Measurements from ENCODE around the gene CSTF3. TPM values are rescaled to one million over a fixed set of nuclear protein-coding genes. Genes with fewer than 3 reads are reported as not detected.

Gene CSTF3
- total and polyA plus RNA-seq, 2 donors from 2014 or later: 26.1 to 28.5 TPM

- Histone ChIP-seq H3K36me3 (ENCODE audit: control insufficient read depth in 2 of 3, insufficient read depth in 3 of 3, low read length in 3 of 3) (peaks cover 4 to 51% (median 35%) of the 10 kb centered on the region in 3 donors), H3K4me1 (ENCODE audit: control insufficient read depth in 2 of 3, insufficient read depth in 2 of 3, low read depth in 1 of 3, low read length in 3 of 3) (no peaks in the 10 kb centered on the region), H3K27me3 (ENCODE audit: control insufficient read depth, insufficient read depth, low read length) (no peaks in the 10 kb centered on the region), H3K27ac (ENCODE audit: low read depth in 2 of 2, low read length in 2 of 2) (no peak overlapping the region), H3K9me3 (ENCODE audit: control insufficient read depth in 2 of 3, insufficient read depth in 1 of 3, low read length in 3 of 3) (no peaks in the 10 kb centered on the region), H3K9ac (ENCODE audit: low read length in 3 of 3) (no peak overlapping the region), H3K4me3 (ENCODE audit: low read length in 3 of 3) (no peak overlapping the region)
- FAIRE-seq: no peak
- TF ChIP-seq, protein P1, sequence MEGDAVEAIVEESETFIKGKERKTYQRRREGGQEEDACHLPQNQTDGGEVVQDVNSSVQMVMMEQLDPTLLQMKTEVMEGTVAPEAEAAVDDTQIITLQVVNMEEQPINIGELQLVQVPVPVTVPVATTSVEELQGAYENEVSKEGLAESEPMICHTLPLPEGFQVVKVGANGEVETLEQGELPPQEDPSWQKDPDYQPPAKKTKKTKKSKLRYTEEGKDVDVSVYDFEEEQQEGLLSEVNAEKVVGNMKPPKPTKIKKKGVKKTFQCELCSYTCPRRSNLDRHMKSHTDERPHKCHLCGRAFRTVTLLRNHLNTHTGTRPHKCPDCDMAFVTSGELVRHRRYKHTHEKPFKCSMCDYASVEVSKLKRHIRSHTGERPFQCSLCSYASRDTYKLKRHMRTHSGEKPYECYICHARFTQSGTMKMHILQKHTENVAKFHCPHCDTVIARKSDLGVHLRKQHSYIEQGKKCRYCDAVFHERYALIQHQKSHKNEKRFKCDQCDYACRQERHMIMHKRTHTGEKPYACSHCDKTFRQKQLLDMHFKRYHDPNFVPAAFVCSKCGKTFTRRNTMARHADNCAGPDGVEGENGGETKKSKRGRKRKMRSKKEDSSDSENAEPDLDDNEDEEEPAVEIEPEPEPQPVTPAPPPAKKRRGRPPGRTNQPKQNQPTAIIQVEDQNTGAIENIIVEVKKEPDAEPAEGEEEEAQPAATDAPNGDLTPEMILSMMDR (IDR thresholded peaks at IDR 0.05; ENCODE audit: borderline replicate concordance, extremely low read depth, insufficient read depth): no peak
- no peak for DNase-seq
- intact Hi-C loops (cut with DNase I): no loop called here
Observed at GRCh38 chr11:33072465-33072864, 88.8 kb downstream of the CSTF3 start.

DNA sequence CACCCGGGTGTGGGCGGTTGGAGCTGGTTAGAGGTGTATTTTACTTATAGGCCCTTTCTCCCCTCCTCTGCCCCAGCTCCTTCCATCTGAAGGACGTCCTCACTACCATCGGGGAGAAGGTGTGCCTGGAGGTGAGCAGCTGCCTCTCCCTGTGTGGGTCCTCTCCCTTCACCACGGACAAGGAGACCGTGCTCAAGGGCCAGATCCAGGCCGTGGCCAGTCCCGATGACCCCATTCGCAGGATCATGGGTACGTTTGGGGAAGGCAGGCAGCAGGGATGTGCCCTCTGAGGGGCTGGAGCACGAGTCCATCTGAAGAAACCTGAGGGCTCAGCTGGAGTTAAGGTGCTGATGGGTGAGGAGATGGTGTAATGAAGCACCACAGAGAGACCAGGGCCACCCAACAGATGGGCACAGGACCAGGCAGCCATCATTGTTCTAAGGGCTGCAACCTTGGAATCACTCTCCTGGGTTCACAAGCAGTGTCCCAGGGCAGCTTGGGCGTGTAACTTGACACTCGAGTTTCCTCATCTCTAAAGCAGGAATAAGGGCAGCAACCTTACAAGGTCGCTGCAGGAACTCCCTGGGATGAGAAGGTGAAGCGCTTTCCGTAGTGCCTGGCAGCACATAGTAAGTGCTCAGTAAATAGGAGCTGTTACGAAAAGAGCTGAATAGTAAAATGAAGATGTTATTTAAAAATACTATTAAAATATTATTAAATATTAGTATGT, 92.5 kb downstream of the CSTF3 start:
- H3K36me3 ChIP-seq (ENCODE audit: control insufficient read depth in 2 of 3, insufficient read depth in 3 of 3, low read length in 3 of 3): peaks cover 4 to 50% (median 26%) of the 10 kb centered on the region in 3 donors
- FAIRE-seq: no peak

GRCh38 chr11:33067294-33067693, 94.0 kb downstream of the CSTF3 start:
- H3K9me3 ChIP-seq (ENCODE audit: control insufficient read depth in 2 of 3, insufficient read depth in 1 of 3, low read length in 3 of 3): no peaks in the 10 kb centered on the region
- DNase-seq (no peak), FAIRE-seq (no peak)
- H3K4me1 ChIP-seq (ENCODE audit: control insufficient read depth in 2 of 3, insufficient read depth in 2 of 3, low read depth in 1 of 3, low read length in 3 of 3): no peaks in the 10 kb centered on the region
- H3K9ac ChIP-seq (ENCODE audit: low read length in 3 of 3): no peak overlapping the region
- TF ChIP-seq, protein P1 (IDR thresholded peaks at IDR 0.05; ENCODE audit: borderline replicate concordance, extremely low read depth, insufficient read depth): no peak
- H3K4me3 ChIP-seq (ENCODE audit: low read length in 3 of 3): no peak overlapping the region
- no peak overlapping the region for H3K27ac ChIP-seq (ENCODE audit: low read depth in 2 of 2, low read length in 2 of 2)
- peaks cover 2 to 41% (median 19%) of the 10 kb centered on the region in 3 donors for H3K36me3 ChIP-seq (ENCODE audit: control insufficient read depth in 2 of 3, insufficient read depth in 3 of 3, low read length in 3 of 3)
- intact Hi-C loops (cut with DNase I): loop anchor here (10.0 kb wide), 1 partner anchor 112 kb away; no protein-coding TSS in a partner anchor
- H3K27me3 ChIP-seq (ENCODE audit: control insufficient read depth, insufficient read depth, low read length): no peaks in the 10 kb centered on the region

More for the DNA sequence above, 92.5 kb downstream of the CSTF3 start:
- H3K9ac ChIP-seq (ENCODE audit: low read length in 3 of 3): no peak overlapping the region
- H3K27me3 ChIP-seq (ENCODE audit: control insufficient read depth, insufficient read depth, low read length): no peaks in the 10 kb centered on the region
- no peaks in the 10 kb centered on the region for H3K4me1 ChIP-seq (ENCODE audit: control insufficient read depth in 2 of 3, insufficient read depth in 2 of 3, low read depth in 1 of 3, low read length in 3 of 3)
- H3K9me3 ChIP-seq (ENCODE audit: control insufficient read depth in 2 of 3, insufficient read depth in 1 of 3, low read length in 3 of 3): no peaks in the 10 kb centered on the region
- intact Hi-C loops (cut with DNase I): loop anchor here (10.0 kb wide), 1 partner anchor 114 kb away; no protein-coding TSS in a partner anchor
- TF ChIP-seq, protein P1 (IDR thresholded peaks at IDR 0.05; ENCODE audit: borderline replicate concordance, extremely low read depth, insufficient read depth): no peak
- H3K4me3 ChIP-seq (ENCODE audit: low read length in 3 of 3): no peak overlapping the region
- DNase-seq: no peak
- no peak overlapping the region for H3K27ac ChIP-seq (ENCODE audit: low read depth in 2 of 2, low read length in 2 of 2)
